ENCODE measurements around the gene GFOD1. TPM values are rescaled to one million over a fixed set of nuclear protein-coding genes. Genes with fewer than 3 reads are reported as not detected.

GFOD1 gene
- total RNA-seq, 1 donor from 2014 or later = 41.7 TPM

- DNase-seq = peak; percentile 56
Observed at GRCh38 chr6:13485923-13486562, 1.4 kb downstream of the GFOD1 start.

GRCh38 chr6:13485303-13485702 lies 2.1 kb downstream of the GFOD1 start:
- DNase-seq = peak; percentile 24

GRCh38 chr6:13484827-13485226 lies 2.6 kb downstream of the GFOD1 start:
- DNase-seq = no peak

DNA sequence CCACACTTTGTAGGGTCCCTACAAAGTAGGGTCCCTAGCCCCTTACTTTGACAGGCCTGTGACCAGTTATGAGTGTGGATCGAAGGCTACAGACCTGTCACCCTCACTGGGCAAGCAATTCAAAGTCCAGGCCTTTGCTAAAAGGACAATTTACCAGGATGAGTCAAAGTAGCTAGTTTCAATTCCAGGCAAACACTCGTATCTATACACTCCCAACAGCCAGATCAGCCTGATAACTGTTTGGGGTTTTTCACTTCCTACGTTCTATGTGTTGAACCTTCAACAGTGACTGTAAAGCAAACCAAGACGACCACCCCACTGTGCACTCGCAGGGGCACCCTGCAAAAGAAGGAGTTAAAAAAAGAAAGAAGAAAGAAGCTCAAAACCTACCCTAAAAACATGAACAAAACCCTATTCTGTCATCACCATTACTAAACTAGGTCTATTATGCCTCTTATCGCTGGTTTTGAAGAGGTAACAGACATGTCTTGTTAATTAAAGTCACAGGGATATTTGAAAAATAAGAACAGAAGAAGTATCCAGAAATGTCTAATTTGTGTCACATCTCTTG lies 3.2 kb downstream of the GFOD1 start:
- peak; percentile 32 for DNase-seq

- no peak for DNase-seq
Observed at GRCh38 chr6:13480631-13481501, 6.5 kb downstream of the GFOD1 start.

DNA sequence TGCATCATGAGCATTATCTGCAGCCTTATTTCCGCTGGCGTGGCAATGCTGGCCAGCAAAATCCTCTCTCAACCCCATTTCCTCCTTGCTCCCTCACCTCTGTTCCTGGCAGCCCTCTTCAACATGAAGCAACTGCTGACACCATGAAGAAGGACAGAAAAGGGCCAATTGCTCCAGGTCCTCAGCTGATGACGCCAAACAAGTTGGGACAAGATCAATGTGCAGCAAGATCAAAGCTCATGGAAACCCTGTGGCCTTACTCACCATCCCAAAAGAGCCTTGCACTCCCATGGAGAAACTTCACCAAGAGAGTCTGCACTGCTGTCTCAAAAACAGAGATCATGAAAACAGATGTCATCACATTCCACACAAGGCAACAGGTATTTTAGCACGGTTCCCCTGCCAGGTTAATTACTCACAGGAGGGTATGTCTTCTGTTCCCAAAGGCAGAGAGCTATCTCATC lies 7.4 kb downstream of the GFOD1 start:
- no peak for DNase-seq

- no peak for DNase-seq
Observed at GRCh38 chr6:13479206-13479800, 8.1 kb downstream of the GFOD1 start.

DNA sequence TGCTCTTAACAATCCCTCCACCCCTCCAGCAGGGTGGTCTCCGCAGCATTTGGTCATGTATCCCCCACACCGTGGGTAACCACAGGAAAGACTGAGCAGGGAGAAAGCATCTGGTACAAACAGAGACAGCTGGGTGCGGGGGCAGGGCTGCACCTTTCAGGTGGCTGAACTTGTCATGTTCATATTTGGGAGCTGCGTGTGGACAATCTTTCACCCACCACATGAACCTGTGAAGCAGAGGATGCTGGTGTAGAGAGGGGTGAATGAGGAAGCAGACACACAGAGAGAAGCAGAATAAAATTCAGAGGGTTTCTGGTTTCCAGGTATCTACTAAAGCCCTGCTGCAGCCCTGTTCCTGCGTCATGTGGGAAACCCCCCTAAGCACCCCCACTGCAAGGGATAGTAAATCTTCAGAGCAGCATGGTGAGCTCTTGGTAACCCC lies 8.9 kb downstream of the GFOD1 start:
- no peak for DNase-seq

- DNase-seq = no peak
Observed at GRCh38 chr6:13474787-13475186, 12.6 kb downstream of the GFOD1 start.

GRCh38 chr6:13474360-13474759 lies 13.0 kb downstream of the GFOD1 start:
- peak; percentile 43 for DNase-seq

DNA sequence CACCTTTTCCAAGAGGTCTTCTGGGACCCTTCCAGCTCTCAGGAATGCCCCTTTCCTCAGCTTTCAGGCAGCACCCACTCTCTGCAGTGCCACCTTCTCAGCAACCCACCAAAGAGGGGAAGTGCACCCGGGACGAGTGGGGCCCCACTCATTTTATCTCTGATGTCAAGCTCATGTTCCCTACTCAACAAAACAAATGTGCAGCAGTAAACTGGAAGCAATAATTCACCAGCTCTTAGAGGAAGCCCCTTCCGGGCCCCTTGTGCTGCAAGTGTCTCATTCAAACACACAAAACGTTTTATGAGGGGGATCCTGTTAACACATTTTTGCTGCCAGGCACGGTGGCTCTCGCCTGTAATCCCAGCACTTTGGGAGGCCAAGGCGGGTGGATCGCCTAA lies 13.6 kb downstream of the GFOD1 start:
- no peak for DNase-seq

DNA sequence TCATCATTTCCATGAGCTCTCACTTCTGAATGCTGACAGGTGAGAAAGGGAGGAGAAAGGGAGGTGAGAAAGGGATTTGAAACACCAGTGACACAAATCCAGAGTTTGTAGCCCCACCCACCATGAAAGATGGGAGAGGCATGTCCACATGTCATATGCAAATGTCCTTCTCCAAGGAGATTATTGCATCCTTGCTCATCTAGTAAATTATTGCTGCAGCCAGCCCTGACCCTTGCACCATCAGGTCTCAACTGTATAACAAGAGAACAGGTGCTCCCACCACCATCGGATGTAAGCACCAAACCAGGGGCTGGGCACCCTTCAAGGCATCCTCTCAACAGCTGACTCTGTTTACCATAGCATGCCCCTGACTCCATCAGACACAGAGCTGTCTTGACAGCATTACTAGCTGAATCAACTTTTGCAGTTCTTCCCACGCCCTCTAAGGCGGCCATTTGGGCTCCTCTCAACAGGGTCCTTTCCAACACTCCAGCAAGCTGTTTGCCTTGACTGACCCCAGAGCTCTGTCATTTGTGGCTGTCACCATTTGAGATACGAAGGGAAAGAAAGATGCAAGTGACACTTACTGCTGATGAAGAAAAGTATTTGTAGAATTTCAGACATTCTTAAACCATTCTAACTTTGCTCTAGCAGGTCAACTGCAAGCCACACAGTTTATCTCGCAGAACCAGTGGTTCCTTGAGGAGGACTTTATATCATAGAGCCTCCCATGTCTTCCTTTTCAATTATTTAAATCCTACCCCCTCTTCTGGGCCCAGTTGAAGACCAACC lies 14.2 kb downstream of the GFOD1 start:
- no peak for DNase-seq

DNA sequence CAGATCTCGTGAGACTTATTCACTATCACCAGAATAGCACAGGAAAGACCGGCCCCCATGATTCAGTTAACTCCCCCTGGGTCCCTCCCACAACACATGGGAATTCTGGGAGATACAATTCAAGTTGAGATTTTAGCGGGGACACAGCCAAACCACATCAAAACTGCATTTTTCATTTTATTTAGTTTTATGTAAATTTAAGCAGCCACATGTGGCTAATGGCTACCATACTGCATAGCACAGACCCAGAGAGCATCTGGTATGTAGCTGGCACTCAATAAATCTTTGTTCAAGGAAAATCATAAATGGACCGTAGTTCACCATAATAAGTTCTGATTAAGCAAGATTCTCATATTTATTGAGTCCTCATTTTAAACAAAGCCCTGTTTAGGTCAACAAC lies 15.3 kb downstream of the GFOD1 start:
- no peak for DNase-seq

DNA sequence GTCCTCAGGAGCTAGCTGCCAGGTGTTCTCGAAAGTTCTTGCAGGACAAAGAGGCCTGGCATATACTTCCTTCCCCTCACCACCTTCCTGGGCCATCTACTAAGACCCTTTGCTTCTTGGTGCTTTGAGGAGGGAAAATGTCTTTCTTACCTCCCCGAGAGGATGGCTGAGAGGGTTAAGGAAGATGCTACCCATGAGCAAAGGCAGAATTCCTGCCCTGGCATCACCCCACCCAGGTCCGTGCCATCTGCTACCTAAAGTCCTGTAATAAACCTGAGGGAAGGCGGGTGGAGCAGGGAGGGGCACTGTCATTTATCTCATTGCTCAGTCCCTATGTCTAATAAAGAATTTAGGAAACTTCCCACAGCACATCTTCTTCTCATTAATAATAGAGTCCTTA lies 16.2 kb downstream of the GFOD1 start:
- DNase-seq = no peak

DNA sequence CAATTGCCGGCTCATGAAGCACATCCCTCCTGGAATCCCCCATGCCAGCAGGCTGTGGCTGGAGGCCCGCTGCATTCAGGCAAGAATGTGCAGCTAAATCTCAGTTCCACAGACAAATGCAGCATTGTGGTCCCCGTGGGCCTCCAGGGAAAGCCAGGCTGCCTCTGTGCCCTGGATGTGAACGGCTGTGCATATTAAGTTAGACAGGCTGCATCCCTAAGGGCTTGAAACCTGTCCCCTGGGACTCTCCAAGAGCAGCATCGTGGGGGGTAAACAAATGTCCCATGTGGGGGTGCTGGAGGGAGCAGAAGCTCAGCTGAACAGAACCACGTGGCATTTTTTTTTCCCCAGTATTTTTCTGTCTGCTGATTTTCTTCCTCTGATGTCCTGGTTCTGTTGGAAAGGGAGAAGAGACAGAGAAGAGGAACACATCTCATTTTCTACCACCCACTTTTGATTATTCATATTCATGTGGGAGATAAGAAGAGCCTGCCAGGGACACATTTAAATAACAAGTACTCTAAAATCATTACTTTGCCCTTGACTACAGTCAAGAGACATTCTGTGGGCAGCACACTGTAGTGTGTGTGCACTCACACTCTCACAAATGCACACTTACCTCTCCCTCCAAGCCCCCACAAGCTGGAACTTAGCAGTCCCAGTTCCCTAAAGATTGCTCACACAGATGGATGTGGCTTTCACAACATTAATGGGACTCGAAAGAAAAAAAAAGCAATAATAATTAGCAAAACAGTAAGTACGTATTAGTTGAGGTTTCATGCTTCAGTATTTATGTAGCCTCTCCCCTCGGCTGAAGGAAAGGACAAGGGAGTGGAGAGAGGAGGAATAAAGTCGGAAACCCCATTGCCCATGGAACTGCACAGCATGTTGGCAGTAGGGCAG lies 16.9 kb downstream of the GFOD1 start:
- DNase-seq = no peak

DNA sequence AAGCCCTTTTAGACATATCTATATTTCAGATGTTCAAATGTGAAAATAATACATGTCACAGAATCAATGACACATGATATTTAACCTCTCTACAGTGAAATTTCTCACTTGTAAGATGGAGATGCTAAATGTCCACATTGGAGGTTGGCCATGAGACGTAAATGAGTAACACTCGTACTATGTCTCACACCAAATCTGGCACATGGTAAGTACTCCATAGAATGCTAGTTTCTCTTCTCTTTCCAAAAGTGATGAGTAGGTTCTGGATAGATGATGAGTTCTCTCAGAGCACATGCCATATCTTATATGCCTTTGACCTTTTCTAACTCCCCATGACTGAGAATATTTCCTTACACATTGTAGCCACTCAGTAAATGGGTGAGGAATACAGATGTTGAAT lies 17.7 kb downstream of the GFOD1 start:
- DNase-seq = no peak

DNA sequence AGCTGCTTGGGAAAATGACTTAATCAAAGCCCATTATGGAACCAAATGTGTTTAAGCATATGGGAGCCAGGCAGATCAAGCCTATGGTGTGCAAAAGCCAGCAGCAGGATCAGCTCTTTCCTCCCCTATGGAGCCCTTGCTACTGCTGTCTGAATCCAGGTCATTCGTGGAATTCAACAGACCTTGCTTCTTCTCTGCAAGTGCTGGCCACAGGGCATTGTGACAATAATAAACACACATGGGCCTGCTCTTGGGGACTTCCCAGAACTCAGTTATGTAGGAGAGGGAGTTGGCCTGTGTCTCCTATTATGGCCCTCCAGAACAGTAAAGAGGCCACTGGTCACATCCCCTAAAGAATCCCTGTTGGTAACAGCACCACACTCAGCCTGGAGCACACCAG lies 18.6 kb downstream of the GFOD1 start:
- DNase-seq = no peak

DNA sequence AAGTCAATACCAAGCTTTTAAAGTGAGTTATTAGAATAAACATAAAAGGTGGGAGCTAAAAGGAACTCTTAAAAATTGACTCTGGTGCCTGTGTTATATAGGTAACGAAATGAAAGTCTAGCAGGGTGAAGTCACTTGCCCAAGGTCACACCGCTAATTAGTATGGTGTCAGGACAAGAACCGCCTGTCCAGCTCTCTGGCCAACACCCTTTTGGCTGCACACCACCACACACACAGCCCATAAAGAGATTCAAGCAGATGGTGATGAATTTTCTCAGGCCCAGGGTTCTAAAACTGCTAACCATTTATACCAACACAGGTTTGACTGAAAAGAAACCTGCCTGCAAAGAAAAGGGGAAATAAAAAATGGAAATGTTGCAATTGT lies 20.2 kb downstream of the GFOD1 start:
- no peak for DNase-seq

GRCh38 chr6:13466304-13467215 lies 20.8 kb downstream of the GFOD1 start:
- DNase-seq = no peak

- DNase-seq = no peak
Observed at GRCh38 chr6:13465734-13466133, 21.7 kb downstream of the GFOD1 start.

All from dermis blood vessel endothelial cell (primary cell).